Tibial nerve (tissue), 3 donors: Measurements from ENCODE around the gene METRNL.

ENCODE experiments used
- CTCF ChIP-seq, 5 experiments: fragments of 200-600 bp in 3 of 5; fragments of 450-650 bp in 2 of 5; sonication (generic) in 3 of 5; IDR thresholded peaks; one replicate each; pipeline ENCODE4 v1.5.1; 2016 to 2019; ENCODE audit warnings: antibody characterized with exemption in 5 of 5, mild to moderate bottlenecking in 3 of 5, moderate library complexity in 2 of 5
- POLR2A ChIP-seq, 2 donors: fragments of 450-650 bp; IDR thresholded peaks; one replicate each; pipeline ENCODE4 v1.6.1; 2017; ENCODE audit warnings: antibody characterized with exemption in 2 of 2, mild to moderate bottlenecking in 2 of 2, moderate library complexity in 2 of 2

- TF ChIP-seq CTCF (IDR thresholded peaks at IDR 0.05) (no peak), POLR2A (IDR thresholded peaks at IDR 0.05) (no peak)
Observed at GRCh38 chr17:83094291-83094690, 14.9 kb downstream of the METRNL start.
